Activated CD4-positive, alpha-beta T cell treated with anti-CD3 and anti-CD28 coated beads, Interleukin-2, amount 50 U/mL, for 24 hours (primary cell): ENCODE results near the gene STC2.
"Not testable (repeated sequence)": the region's sequence is repeated elsewhere in the genome, so short reads cannot be mapped to it uniquely, and the experiment has no call there.

Experiments
- DNase-seq, 2 donors: peaks; one replicate each; pipeline ENCODE4 v3.0.0-alpha.2; 2020; ENCODE audit warnings: low read depth in 1 of 2, low spot score in 1 of 2

Gene STC2, protein sequence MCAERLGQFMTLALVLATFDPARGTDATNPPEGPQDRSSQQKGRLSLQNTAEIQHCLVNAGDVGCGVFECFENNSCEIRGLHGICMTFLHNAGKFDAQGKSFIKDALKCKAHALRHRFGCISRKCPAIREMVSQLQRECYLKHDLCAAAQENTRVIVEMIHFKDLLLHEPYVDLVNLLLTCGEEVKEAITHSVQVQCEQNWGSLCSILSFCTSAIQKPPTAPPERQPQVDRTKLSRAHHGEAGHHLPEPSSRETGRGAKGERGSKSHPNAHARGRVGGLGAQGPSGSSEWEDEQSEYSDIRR

DNA sequence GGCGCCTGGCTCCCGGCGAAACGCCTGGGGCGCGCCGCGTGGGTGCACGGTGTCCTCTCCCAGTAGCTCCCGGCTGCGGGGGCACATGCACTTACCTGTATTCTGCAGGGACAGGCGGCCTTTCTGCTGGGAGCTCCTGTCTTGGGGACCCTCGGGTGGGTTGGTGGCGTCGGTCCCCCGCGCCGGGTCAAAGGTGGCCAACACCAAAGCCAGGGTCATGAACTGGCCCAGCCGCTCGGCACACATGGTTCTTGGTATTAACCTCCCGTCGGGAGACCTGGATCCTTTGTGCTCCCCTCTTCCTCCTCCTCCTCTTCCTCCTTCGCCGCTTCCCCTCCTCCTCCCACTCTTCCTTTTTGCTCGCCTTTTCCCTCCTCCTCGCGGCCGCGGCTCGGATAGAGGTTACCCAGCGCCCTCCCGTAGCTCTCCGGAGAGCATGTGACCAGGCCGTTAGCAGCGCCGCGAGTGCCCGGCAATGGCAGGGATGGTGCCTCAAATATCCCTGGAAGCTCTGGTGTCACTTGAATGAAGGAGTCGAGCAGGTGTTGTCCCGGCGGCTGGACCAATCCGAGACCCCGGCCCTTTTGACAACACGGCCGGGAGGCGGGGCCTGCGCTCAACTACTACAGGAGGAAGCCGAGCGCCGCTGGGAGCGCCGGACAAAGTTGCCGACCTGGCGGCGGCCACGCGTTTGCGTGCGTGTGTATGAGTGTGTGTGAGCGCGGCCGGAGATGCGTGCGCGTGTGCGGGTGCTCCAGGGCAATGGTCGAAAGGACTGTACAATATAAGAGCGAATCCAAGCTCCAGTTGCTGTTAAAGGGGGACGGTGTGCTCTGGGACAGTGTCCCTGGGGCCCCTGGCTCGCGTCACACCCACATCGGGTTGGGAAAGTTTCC lies at the start of gene STC2:
Gene STC2 (minus strand): TSS at position 467 of the 896 bp plus-strand sequence. CDS start 221 bp downstream, at position 246.
- DNase-seq: no peak

DNA sequence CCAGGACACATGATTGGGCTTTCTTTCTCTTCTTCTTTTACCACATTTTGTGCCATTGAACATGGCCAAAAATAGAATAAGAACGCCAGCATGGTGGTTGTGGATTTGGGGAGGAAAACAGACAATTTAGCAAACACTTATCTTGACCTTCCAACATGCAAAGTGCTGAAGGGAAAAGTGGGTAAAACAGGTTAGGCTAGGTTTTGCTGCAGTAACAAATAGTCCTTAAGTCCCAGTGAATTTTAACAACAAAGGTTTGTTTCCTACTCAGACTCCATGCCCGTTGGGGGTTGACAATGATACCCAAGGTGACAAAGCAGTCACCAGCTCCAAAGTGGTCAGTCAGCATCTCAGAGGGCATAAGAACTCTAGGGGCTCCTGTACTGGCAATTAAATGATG lies 43.2 kb upstream of the STC2 start:
- DNase-seq: no peak

DNA sequence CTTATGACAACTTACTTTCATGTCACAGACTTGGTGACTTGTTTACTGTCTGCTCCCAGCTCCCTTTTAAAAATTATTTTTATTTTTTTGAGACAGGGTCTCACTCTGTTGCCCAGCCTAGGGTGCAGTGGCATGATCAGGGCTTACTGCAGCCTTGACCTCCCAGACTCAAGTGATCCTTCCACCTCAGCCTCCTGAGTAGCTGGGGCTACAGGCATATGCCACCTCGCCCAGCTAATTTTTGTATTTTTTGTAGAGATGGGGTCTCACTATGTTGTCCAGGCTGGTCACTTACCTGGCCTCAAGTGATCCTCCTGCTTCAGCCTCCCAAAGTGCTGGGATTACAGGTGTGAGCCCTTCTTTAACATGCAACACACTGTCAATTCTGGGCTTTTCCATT lies 35.2 kb upstream of the STC2 start:
- DNase-seq: not testable (repeated sequence)

DNA sequence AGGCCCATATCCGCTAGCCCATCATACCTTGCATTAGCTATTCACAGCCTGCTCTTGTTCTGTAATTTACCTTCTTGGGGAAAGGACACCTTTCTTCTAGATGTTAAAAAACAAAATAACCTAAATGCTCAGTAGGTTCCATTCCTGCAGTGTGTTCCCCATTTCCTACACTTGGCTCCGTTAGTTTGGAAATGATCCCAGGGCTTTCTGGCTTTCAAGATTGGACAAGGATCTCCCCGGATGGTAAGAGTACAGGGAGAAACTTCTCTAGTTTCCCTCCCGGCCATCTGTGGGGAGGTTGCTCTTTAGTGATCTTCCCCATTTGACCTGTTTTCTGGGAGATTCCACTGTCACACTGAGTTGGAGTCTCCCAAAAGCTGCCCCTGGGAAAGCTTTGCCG lies 27.3 kb upstream of the STC2 start:
- DNase-seq: no peak

DNA sequence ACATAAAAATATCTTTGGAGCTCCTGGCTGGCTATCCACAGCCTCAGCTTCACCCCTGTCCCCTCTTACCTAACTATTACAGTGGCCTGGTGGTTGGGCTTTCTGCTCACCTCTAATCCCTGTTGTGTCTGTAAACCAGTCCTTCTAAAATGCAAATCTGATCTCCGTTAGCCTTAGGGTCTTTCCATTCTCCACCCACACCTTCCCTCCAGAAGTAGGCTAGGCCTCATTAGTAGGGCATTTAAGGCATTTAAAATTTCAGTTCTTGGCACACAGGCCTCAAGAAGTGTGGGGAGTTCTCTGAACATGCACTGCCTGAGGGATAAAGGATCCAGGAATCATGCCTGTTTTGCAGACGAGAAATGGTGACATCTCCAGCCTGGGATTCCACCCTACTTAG lies 26.4 kb upstream of the STC2 start:
- no peak for DNase-seq

DNA sequence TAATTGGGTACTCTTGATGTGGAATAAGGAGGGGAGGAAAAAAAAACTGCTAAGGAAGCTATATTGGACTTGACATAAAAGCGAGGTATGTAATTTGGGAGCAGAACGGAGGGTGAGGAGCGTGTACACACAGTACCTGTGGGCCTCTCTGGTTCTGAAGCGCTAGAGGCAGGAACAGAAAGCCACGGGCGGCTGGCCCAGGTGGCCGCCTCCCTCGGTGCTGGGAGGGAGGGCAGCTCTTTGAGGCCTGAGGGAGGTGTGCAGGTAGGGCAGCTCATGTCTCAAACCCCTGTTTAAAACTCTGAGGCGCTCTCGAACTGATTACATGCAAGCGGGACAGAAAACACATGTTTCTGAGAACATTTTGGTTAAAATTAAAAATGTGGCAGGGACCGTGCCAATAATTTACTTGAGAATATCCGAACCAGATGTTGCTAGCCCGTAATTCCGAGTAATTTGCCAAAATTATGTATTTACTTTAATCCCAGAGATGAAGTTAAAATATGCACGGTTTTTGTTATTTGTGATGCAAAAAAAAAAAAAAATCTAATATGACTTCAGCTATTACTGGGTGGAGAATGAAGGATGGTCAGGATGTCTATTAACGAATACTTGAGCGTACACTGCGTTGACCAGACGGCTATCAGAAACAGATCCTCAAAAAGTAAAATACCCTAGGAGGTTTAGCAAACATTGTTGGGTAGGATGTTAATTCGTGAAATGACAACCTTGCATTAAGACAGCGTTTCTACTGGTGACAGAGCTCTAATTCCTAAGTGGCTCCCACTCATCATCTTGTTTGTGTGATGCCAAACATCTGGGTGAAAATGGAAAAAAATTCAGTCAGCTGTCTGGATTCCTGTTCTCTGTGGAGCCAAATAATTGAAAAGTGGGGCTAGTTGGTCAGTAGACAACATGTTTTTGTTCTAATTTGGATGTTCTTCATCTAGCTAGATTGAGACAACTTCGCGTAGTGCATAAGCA lies 24.4 kb upstream of the STC2 start:
- no peak for DNase-seq

DNA sequence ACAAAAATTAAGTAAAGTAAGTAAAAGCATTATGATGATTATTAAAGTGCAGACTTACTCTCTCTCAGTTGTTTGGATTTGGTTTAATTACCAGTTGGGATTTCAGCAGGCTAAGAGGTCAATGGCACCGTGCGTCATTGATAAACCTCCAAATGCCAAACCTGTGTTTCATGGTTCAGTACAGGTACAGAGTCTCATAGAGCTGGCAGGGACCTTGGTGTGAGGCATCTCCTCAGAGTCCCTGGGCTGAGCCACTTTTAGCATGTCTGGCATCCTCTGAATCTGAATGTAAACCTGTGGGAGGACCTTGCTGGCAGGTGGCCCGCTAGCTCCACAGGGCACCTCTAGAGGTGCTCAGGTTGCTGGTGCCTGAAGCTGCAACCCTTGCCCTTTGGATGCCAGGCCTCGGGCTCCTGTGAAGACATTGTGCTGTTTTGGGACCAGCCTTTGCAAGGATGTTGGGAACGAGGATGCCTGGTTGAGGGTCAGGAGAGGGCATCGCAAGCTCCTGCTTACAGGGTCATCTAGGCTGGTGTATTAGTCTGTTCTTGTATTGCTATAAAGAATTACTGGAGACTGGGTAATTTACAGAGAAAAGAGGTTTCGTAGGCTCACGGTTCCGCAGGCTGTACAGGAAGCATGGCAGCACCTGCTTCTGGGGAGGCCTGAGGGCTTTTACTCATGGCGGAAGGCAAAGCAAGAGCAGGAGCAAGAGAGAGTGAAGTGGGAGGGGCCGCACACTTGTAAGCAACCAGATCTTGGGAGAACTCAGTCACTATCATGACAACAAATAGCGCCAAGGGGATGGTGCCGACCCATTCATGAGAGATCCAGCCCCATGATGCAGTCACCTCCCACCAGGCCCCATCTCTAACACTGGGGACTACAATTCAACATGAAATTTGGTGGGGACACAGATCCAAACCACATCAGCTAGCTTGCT lies 14.9 kb upstream of the STC2 start:
- DNase-seq: no peak

DNA sequence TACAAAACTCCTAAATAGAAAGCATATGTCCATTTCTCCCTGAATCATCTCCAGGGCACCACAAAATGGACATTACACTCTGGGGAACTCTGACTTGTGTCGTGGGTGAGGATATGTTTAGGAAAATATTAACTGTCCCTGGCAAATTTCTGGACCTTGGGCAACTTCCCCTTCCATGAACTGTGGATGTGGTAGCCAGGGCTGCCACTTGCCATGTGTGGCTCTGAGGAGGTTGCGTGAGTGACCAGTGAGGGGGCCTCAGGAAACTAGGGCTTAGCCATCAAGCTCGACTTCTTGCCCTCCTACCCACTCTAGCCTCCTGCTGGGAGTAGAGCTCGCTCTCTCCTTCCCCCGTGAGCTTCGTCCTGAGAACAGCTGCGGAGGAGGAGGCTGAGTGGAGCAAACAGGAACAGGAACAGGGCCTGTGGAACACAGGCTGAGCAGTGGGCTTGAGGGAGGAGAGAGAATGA lies 13.8 kb upstream of the STC2 start:
- DNase-seq: no peak

DNA sequence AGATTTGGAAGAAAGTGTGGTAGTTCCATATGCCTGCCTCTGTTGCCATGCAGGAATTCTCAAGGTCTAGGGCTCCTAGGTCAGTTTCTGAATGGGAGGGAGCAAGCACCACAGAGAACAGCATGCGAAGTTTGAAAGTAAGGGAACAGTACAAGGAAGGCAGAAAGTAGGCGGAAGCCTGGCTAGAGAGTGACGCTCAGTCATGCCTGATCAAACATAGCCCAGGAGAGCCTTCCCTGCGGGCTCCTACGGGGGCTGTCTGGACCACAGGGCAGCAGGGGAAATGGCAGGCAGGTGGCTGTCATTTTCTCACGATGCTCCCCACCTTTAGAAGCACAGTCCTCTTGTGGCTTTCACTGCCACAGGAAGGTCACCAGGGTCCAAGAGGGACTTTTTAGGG lies 12.8 kb upstream of the STC2 start:
- DNase-seq: no peak

DNA sequence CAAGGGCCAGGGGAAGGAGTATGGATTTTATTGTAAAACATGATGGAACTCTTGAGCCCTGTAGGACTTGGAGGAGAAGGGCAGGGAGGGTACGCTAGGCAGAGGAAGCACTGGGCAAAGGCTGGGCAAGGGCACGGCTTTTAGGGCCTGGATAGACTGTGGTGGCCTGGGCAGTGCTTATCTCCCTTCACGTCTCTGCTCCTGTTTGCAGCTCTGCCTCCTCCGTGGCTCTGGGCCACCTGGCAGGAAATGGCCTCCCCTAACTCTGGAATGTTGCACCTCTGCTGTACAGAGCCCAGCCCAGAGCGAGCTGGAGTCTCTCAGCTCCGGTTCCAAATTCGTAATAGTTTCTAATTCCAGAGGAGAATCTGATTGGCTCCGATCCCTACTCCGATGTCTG lies 12.2 kb upstream of the STC2 start:
- DNase-seq: no peak

DNA sequence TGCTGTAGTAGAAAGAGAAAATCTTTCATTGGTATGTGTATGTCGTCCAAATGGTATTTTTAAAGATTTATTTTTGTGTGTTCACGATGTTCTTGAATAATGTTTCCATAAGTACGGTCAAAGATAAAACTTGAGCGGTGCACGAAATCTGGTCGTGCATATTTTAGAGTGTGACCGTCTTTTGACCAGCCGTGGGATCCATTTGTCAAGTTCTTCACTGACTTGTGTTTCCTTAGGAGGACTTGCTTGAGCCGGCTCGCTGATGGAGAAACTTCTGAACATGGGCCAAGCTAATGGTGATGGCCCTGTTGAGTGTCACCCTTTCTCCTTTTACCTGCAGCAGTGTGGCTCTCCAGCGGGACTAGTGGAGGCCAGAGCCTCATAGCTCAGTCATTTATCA lies 11.1 kb upstream of the STC2 start:
- DNase-seq: no peak

DNA sequence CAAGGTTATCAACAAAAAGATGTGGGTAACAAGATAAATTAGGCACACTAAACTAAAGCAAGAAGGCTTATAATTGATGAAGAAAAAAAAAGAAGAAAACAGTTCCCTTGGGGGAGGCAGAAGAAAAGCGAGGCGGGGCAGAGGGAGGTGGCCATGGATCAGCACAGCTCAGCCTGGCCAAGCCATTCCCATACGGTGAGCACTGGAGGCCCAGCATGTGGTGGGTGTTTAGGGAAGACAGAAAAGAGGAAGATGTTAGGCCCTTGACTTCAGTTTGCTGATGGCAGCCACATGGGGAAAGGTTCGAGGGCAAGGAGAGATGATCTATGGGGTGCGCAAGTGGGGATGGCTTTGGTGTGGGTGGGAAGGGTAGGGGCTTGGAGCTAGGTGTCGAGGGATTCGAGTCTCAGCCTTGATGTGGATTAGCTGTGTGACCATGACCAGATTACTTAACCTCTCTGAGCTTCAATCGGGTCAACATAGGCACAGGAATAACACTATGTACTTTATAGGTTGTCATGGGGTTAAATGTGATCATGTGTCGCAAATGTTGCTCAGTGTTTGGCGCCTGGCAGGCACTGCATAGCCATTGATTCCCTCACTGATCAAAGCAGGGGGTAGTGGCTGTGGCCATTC lies 10.3 kb upstream of the STC2 start:
- DNase-seq: no peak

DNA sequence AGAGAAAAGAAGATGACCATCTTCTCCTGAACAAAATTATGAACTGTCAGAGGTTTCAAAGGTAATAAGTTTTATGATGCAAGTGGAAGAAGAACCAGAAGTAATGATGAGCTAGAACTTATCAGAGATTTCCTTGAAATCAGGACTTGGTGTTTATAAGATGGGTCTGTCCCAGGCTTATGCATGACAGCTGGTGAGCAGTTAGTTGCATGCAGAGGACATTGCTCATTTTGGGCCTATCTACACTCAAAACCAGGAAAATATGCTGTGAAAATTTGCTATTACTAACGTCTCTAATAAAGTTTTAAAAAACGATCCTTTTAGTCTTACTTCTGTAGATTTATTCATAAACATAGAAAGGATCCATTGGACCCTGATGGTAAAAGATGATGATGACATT lies 6.6 kb upstream of the STC2 start:
- no peak for DNase-seq

DNA sequence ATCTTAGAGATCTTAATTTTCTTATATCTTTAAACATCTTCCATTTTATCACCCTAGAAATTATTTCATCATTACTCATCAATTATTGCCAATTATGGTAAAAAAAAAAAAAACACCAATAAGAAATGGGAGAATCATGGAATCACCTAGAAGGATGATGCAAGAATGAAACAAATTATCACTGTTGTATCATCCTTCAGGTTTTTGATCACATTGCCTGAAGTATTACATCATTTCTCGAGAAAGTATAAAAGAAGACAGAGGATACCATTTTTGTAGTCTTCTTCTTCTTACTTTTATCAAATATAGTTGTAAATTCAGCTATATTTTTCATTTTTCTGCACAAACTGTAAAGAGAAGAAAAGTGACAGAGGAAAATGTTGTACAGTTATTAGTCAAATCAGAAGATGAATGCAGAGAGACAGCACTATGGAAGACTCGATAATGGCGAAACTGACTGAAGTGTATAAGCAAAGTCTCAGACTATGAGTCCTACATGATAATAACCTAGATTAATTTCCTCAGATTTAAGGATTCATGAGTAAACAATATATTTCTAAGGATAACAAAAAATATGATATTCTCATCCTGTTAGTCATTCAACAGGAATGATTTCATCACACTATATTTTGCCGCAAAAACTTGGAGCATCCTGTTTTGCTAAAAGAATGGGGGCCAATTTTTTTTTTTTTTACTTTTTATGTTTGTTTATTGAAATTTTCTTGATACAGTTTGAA lies 5.9 kb upstream of the STC2 start:
- DNase-seq: no peak

DNA sequence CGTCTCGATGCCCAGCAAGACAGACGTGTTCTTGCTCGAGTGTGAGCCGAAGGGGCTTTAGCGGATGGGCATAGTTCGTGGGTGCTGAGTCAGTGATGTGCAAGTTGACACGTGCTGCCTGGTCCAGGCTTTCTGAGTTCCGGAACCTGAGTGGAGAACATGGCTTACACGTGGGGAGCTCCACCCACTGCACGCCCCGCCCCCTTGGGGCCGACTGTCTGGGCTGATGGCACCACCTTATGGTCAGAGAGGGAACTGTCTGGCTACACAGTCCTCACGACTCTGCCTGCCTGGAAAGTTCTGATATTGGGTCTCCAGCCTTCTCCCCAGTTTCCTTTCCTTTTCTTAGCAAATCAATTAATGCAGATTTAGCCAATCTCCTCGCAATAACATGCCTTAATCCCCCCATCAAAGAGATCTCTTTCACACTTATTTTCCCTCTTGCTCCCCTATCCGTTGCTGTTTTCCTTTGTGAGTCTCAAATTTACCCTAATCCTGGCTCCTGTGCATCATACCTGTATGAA lies 3.8 kb upstream of the STC2 start:
- peak; percentile 54 to 78 for DNase-seq

DNA sequence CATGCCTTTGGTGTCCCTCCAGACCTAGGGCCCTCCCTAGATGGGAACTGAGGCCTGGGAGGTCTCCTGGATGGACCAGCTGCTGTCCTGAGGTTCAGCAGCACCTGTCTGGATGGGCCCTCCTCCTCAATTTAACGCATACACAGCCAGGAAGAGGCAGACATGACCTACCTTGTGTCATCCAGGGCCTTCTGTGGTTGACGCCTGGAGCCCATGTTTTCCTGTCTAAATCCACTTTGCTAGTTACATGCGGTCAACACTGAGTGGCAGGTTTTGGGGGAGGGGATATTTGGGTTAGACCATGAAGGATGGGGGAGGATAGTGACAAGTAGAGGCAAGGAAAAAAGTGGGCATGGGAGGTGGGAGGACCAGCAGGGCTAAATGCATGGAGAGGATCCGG lies 3.1 kb upstream of the STC2 start:
- DNase-seq: no peak

DNA sequence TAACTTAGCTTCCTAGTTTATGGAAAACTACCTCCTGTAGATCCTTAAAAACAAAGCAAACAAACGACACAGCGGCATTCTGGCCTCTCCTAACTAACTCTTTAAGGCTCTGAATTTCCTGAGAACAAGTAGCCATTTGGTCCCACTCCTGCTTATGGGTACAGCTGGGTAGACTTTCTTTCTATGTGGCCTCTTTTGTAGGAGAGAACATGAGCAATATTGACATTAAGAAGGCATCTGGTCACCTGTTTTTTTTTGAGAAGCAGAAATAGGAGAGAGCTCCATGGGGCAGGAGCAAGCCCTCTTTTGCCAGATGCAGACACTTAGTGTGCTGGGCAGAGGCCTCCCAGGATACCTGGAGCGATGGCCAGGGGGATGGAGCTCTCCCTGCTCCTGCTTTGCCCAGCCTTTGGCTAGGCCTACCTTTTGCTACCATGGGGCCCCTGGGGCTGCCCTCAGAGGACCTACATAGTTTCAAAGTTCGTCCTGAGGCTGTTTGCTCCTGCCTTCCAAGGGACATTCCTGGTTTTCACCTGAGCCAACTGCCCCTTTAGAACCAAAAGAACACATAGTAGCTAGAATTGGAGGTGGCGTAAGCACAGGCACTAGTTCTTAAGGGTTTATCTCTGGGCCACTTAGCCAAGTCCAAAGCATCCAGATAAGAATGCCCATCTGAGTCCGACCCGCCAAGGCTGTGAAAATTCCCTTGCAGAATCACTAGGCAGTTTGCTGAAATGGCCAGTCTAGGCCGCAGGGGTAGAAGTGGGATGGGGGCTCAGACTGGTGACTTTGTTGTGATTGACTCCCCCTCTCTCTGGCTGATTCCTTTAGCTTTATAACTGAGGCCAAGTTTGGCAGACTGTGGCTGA lies 2.4 kb upstream of the STC2 start:
- DNase-seq: no peak
